GM21390 (cell line): Measurements from ENCODE around the gene SHISA9.

Experiments used
- ATAC-seq: cut with Tn5 transposase; IDR thresholded peaks from one replicate; pipeline ENCODE4 v1.9.1; 2021; ENCODE audit not compliant: unreplicated experiment

The SHISA9 gene

GRCh38 chr16:13155780-13156179, 254.4 kb downstream of the SHISA9 start:
- ATAC-seq, result no peak

GRCh38 chr16:13157082-13157481, 255.7 kb downstream of the SHISA9 start:
- no peak for ATAC-seq

- no peak for ATAC-seq
Observed at GRCh38 chr16:13158427-13158826, 257.0 kb downstream of the SHISA9 start.

- no peak for ATAC-seq
Observed at GRCh38 chr16:13165024-13165423, 263.6 kb downstream of the SHISA9 start.

GRCh38 chr16:13168091-13168572, 266.7 kb downstream of the SHISA9 start:
- no peak for ATAC-seq

GRCh38 chr16:13171313-13171712, 269.9 kb downstream of the SHISA9 start:
- no peak for ATAC-seq

GRCh38 chr16:13176711-13177110, 275.3 kb downstream of the SHISA9 start:
- no peak for ATAC-seq

GRCh38 chr16:13178318-13178717, 276.9 kb downstream of the SHISA9 start:
- no peak for ATAC-seq

GRCh38 chr16:13181432-13181831, 280.0 kb downstream of the SHISA9 start:
- ATAC-seq, result no peak

- ATAC-seq, result no peak
Observed at GRCh38 chr16:13186813-13187212, 285.4 kb downstream of the SHISA9 start.

- no peak for ATAC-seq
Observed at GRCh38 chr16:13189250-13189649, 287.9 kb downstream of the SHISA9 start.

GRCh38 chr16:13193721-13194120, 292.3 kb downstream of the SHISA9 start:
- no peak for ATAC-seq

- no peak for ATAC-seq
Observed at GRCh38 chr16:13194766-13195165, 293.4 kb downstream of the SHISA9 start.

GRCh38 chr16:13203725-13204124, 302.3 kb downstream of the SHISA9 start:
- ATAC-seq, result no peak

GRCh38 chr16:13205352-13205751, 304.0 kb downstream of the SHISA9 start:
- ATAC-seq, result no peak

- no peak for ATAC-seq
Observed at GRCh38 chr16:13206606-13207005, 305.2 kb downstream of the SHISA9 start.

GRCh38 chr16:13207151-13207550, 305.8 kb downstream of the SHISA9 start:
- ATAC-seq, result no peak

GRCh38 chr16:13223666-13224065, 322.3 kb downstream of the SHISA9 start:
- no peak for ATAC-seq

- ATAC-seq, result no peak
Observed at GRCh38 chr16:13229039-13229438, 327.6 kb downstream of the SHISA9 start.

GRCh38 chr16:13231365-13231764, 330.0 kb downstream of the SHISA9 start:
- no peak for ATAC-seq

- no peak for ATAC-seq
Observed at GRCh38 chr16:13234999-13235398, 333.6 kb downstream of the SHISA9 start.

GRCh38 chr16:13236308-13236707, 334.9 kb downstream of the SHISA9 start:
- ATAC-seq, result no peak

GRCh38 chr16:13238182-13238581, 336.8 kb downstream of the SHISA9 start:
- ATAC-seq, result no peak

GRCh38 chr16:13242201-13242600, 340.8 kb downstream of the SHISA9 start:
- ATAC-seq, result no peak
